T-helper 17 cell (primary cell): Measurements from ENCODE around the gene NKX1-2. TPM values are rescaled to one million over a fixed set of nuclear protein-coding genes. Genes with fewer than 3 reads are reported as not detected.

ENCODE experiments used
- ATAC-seq: fragments of 150-1000 bp; cut with Tn5 transposase; 2 replicates; pipeline ENCODE4 v1.10.0; 2021; ENCODE audit warnings: mild to moderate bottlenecking, moderate library complexity
- DNase-seq, 3 donors: peaks; one replicate each; pipeline versions ENCODE4 v3.0.0 to v3.0.0-alpha.2; 2020 to 2021
- H3K9me3 ChIP-seq: one replicate; pipeline ENCODE4 v1.7.0; 2013; ENCODE audit warnings: low read length, mild to moderate bottlenecking; ENCODE audit not compliant: control insufficient read depth, poor library complexity, severe bottlenecking
- H3K27ac Mint-ChIP-seq: one replicate; pipeline ENCODE4 v1.8.0; 2022; ENCODE audit warnings: mild to moderate bottlenecking, moderate library complexity, mixed read lengths
- H3K27me3 Mint-ChIP-seq: one replicate; pipeline ENCODE4 v1.8.0; 2022; ENCODE audit warnings: mixed read lengths
- H3K36me3 Mint-ChIP-seq: one replicate; pipeline ENCODE4 v1.8.0; 2022; ENCODE audit warnings: low read depth, mixed read lengths
- H3K4me1 Mint-ChIP-seq: one replicate; pipeline ENCODE4 v1.8.0; 2022; ENCODE audit warnings: mild to moderate bottlenecking, mixed read lengths
- H3K4me3 Mint-ChIP-seq: one replicate; pipeline ENCODE4 v1.8.0; 2022; ENCODE audit warnings: mild to moderate bottlenecking, moderate library complexity, mixed read lengths
- total RNA-seq, 4 donors: library from RNA in 2 of 4; stranded (reverse) in 2 of 4; gene quantifications; one replicate each; pipeline ENCODE4 v1.2.3 and lab custom pipeline; 2022 to 2026

NKX1-2 gene
- total RNA-seq, 2 donors from 2014 or later: not detected

- Mint-ChIP-seq H3K4me3 (no peak overlapping the region), H3K27ac (no peak overlapping the region), H3K27me3 (peaks cover 30% of the 10 kb centered on the region), H3K4me1 (no peaks in the 10 kb centered on the region), H3K36me3 (no peaks in the 10 kb centered on the region)
- ATAC-seq (no peak), DNase-seq (no peak)
- H3K9me3 ChIP-seq: no peaks in the 10 kb centered on the region
Observed at GRCh38 chr10:124430077-124430476, 19.8 kb downstream of the NKX1-2 start.

GRCh38 chr10:124429576-124429975, 20.3 kb downstream of the NKX1-2 start:
- no peak overlapping the region for H3K4me3 Mint-ChIP-seq
- no peaks in the 10 kb centered on the region for H3K4me1 Mint-ChIP-seq
- ATAC-seq: no peak
- no peaks in the 10 kb centered on the region for H3K36me3 Mint-ChIP-seq
- no peaks in the 10 kb centered on the region for H3K9me3 ChIP-seq
- no peak overlapping the region for H3K27ac Mint-ChIP-seq
- DNase-seq: no peak
- peaks cover 30% of the 10 kb centered on the region for H3K27me3 Mint-ChIP-seq

- peaks cover 38% of the 10 kb centered on the region for H3K27me3 Mint-ChIP-seq
- peaks cover 3% of the 10 kb centered on the region for H3K4me1 Mint-ChIP-seq
- no peak overlapping the region for H3K27ac Mint-ChIP-seq
- no peaks in the 10 kb centered on the region for H3K9me3 ChIP-seq
- H3K4me3 Mint-ChIP-seq: no peak overlapping the region
- ATAC-seq: no peak
- DNase-seq: no peak
- no peaks in the 10 kb centered on the region for H3K36me3 Mint-ChIP-seq
Observed at GRCh38 chr10:124428207-124428777, 21.5 kb downstream of the NKX1-2 start.

- Mint-ChIP-seq H3K36me3 (no peaks in the 10 kb centered on the region), H3K27me3 (peaks cover 45% of the 10 kb centered on the region), H3K27ac (no peak overlapping the region), H3K4me3 (no peak overlapping the region), H3K4me1 (peaks cover 3% of the 10 kb centered on the region)
- DNase-seq (no peak), ATAC-seq (no peak)
- H3K9me3 ChIP-seq: no peaks in the 10 kb centered on the region
Observed at GRCh38 chr10:124425227-124425962, 24.4 kb downstream of the NKX1-2 start.

- no peaks in the 10 kb centered on the region for H3K9me3 ChIP-seq
- peaks cover 34% of the 10 kb centered on the region for H3K27me3 Mint-ChIP-seq
- peaks cover 6% of the 10 kb centered on the region for H3K4me1 Mint-ChIP-seq
- H3K4me3 Mint-ChIP-seq: no peak overlapping the region
- H3K27ac Mint-ChIP-seq: no peak overlapping the region
- no peak for ATAC-seq
- no peak for DNase-seq
- H3K36me3 Mint-ChIP-seq: no peaks in the 10 kb centered on the region
Observed at GRCh38 chr10:124423813-124424212, 26.0 kb downstream of the NKX1-2 start.

- H3K9me3 ChIP-seq: no peaks in the 10 kb centered on the region
- Mint-ChIP-seq H3K4me1 (peaks cover 8% of the 10 kb centered on the region), H3K4me3 (no peak overlapping the region), H3K36me3 (no peaks in the 10 kb centered on the region), H3K27ac (no peak overlapping the region), H3K27me3 (peaks cover 24% of the 10 kb centered on the region)
- DNase-seq (no peak), ATAC-seq (no peak)
Observed at GRCh38 chr10:124422742-124423141, 27.1 kb downstream of the NKX1-2 start.

- no peaks in the 10 kb centered on the region for H3K9me3 ChIP-seq
- no peak overlapping the region for H3K27ac Mint-ChIP-seq
- H3K4me1 Mint-ChIP-seq: peaks cover 14% of the 10 kb centered on the region
- H3K4me3 Mint-ChIP-seq: no peak overlapping the region
- no peaks in the 10 kb centered on the region for H3K36me3 Mint-ChIP-seq
- DNase-seq: no peak
- H3K27me3 Mint-ChIP-seq: peaks cover 14% of the 10 kb centered on the region
- no peak for ATAC-seq
Observed at GRCh38 chr10:124420254-124420653, 29.6 kb downstream of the NKX1-2 start.

- ATAC-seq: no peak
- H3K4me3 Mint-ChIP-seq: peak overlapping the region; percentile 84
- H3K9me3 ChIP-seq: no peaks in the 10 kb centered on the region
- DNase-seq: no peak
- no peak overlapping the region for H3K27ac Mint-ChIP-seq
- H3K36me3 Mint-ChIP-seq: no peaks in the 10 kb centered on the region
- peaks cover 14% of the 10 kb centered on the region for H3K27me3 Mint-ChIP-seq
- H3K4me1 Mint-ChIP-seq: peaks cover 15% of the 10 kb centered on the region
Observed at GRCh38 chr10:124419635-124420034, 30.2 kb downstream of the NKX1-2 start.

- H3K4me1 Mint-ChIP-seq: peaks cover 12% of the 10 kb centered on the region
- ATAC-seq: peak; percentile 98
- peak within 1 kb of the TSS; percentile 41 for H3K27ac Mint-ChIP-seq
- H3K27me3 Mint-ChIP-seq: peaks cover 8% of the 10 kb centered on the region
- H3K36me3 Mint-ChIP-seq: no peaks in the 10 kb centered on the region
- H3K9me3 ChIP-seq: no peaks in the 10 kb centered on the region
- peak; percentile 93 to 95 (median 94) for DNase-seq
- H3K4me3 Mint-ChIP-seq: peak within 1 kb of the TSS; percentile 84
Observed at GRCh38 chr10:124418726-124419501, 30.9 kb downstream of the NKX1-2 start, which contains the start of gene OAT. Gene OAT, minus strand, starts transcription at chr10:124418923. Its CDS starts 6,752 bp downstream, at chr10:124412171.

GRCh38 chr10:124417895-124418725, 31.7 kb downstream of the NKX1-2 start:
- ATAC-seq (peak; percentile 29), DNase-seq (peak; percentile 18 to 34 (median 32))
- H3K4me1 Mint-ChIP-seq: peaks cover 14% of the 10 kb centered on the region
- no peak overlapping the region for H3K27ac Mint-ChIP-seq
- peaks cover 7% of the 10 kb centered on the region for H3K27me3 Mint-ChIP-seq
- H3K9me3 ChIP-seq: no peaks in the 10 kb centered on the region
- peak overlapping the region; percentile 84 for H3K4me3 Mint-ChIP-seq
- H3K36me3 Mint-ChIP-seq: no peaks in the 10 kb centered on the region

GRCh38 chr10:124416733-124417132, 33.1 kb downstream of the NKX1-2 start:
- H3K9me3 ChIP-seq: no peaks in the 10 kb centered on the region
- DNase-seq (no peak), ATAC-seq (no peak)
- Mint-ChIP-seq H3K4me1 (peaks cover 14% of the 10 kb centered on the region), H3K27me3 (peaks cover under 1% of the 10 kb centered on the region), H3K36me3 (no peaks in the 10 kb centered on the region), H3K4me3 (no peak overlapping the region), H3K27ac (no peak overlapping the region)

- H3K4me3 Mint-ChIP-seq: no peak overlapping the region
- H3K9me3 ChIP-seq: no peaks in the 10 kb centered on the region
- no peaks in the 10 kb centered on the region for H3K27me3 Mint-ChIP-seq
- H3K27ac Mint-ChIP-seq: no peak overlapping the region
- DNase-seq (no peak), ATAC-seq (no peak)
- no peaks in the 10 kb centered on the region for H3K36me3 Mint-ChIP-seq
- peaks cover 14% of the 10 kb centered on the region for H3K4me1 Mint-ChIP-seq
Observed at GRCh38 chr10:124415210-124415609, 34.6 kb downstream of the NKX1-2 start.

- no peak overlapping the region for H3K4me3 Mint-ChIP-seq
- no peaks in the 10 kb centered on the region for H3K9me3 ChIP-seq
- DNase-seq (no peak), ATAC-seq (no peak)
- no peak overlapping the region for H3K27ac Mint-ChIP-seq
- no peaks in the 10 kb centered on the region for H3K36me3 Mint-ChIP-seq
- H3K27me3 Mint-ChIP-seq: no peaks in the 10 kb centered on the region
- peaks cover 13% of the 10 kb centered on the region for H3K4me1 Mint-ChIP-seq
Observed at GRCh38 chr10:124414076-124414475, 35.8 kb downstream of the NKX1-2 start.
